A172 (cell line): ENCODE data around the gene SPRY1. TPM values are rescaled to one million over a fixed set of nuclear protein-coding genes. Genes with fewer than 3 reads are reported as not detected.

Experiments used
- DNase-seq: peaks from one replicate; pipeline ENCODE4 v3.0.0-alpha.2; 2015; ENCODE audit warnings: low spot score
- total RNA-seq: library from RNA; depleted of rRNA; stranded (reverse); fragments of >200 nt; shearing (Covaris generic); gene quantifications from 2 replicates; pipeline ENCODE4 v1.2.3, GENCODE V29; 2014

Gene SPRY1
- total RNA-seq, 1 experiment from 2014 or later = not detected

DNA sequence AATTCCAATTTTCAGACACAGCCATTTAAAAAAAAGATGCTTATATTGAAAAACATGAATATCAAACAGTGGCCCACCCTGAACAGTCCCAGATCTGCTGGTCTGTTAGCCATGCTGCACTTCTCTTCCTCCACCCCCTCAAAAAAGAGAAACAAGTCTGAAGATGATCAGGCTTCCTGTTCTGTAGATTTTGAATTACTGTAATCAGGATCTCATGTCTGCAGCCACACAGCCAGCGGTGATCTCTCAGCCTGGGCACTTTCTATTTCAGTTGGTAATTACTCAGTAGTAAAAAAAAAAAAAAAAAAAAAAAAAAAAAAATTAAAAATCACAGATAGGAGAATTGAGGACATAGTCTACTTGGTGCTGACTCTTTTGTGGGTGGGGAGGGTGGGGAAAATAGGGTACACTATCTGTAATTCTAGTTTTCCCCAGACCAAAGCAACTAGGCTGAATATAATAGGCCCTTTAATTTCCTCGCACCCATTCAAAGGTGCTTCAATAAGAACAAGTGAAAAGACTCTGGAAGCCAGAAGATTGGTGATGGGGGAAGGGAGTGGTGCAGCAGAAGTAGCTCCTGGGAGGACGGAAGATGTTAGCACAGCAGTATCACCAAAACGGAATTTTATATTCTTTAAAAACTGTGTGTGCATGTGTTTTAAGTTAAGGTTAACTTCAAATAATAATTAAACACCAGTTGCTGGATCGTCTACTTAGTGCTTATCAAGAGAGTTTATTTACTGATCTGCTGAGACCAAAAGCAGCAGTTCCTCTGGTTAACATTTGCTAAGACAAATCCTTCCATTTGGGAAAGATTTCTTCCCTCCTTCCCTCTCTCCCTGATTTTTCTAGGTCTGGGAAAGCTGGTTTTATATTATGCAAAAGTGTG is 47.0 kb downstream of the SPRY1 start:
- no peak for DNase-seq

DNA sequence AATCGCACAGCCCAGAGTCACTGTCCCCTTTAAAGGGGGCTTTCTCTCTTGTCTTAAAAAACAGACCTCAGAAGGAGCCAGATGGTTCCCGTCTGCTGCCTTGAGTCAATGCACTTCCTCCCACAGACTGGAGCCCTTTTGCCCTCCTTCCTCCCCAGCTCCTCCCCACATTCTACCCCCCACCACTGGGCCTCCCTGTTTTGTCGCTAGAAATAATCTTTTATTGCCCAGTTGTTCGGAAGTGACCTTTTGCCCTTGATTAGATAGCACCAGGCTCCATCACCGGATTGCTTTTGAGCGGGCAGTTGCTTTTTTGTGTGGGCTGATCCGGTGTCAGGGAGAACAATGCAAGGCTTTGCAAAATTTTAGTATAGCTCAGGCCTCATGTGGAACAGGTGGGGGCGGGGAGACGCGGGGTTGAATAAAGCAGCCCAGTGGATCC is 47.7 kb downstream of the SPRY1 start:
- no peak for DNase-seq

DNA sequence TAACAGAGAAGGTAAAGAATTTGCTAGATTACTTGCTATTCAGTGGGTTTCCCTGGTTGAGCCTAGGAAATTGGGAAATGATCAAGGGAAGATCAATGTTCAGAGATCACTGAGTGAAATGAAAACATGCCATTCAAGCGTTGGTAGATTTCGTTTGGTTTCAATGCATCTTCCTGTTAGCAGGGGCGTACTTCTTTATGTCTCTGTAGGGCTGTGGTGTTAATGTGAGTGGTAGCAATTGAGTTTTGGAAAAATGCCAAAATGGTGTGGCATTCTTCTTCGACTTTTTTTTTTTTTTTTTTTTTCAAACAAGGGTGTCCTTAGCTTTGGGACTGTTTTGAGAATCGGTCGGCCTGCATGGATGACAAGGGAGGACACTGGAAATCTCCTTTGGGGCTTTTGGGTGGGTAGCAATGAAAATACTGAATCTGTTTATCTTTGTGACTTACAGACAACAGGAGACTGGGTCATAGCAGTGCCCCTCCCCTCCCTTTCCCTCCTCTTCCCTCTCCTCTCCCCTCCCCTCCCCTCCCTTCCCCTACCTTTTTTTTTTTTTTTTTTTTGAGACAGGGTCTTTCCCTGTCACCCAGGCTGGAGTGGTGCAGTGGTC is 50.4 kb downstream of the SPRY1 start:
- no peak for DNase-seq

DNA sequence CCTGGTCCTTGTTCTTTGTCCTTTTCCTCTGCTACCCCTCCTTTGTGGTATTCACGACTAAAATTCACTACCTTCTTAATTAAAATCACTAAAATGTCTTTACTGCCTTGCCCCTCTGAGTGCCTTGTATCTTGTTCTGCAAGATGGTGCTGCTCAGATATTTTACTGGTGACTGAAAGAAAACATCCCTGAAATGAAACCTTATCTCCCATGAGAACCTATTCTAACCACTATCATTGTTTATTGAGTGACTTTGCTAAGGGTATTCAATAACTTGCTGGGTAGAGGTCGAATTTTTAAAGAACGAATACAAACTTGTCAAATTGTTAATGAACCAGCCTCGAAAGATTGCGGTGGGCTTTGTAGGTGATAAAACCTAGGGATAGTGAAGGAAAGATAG is 52.8 kb downstream of the SPRY1 start:
- DNase-seq = no peak

DNA sequence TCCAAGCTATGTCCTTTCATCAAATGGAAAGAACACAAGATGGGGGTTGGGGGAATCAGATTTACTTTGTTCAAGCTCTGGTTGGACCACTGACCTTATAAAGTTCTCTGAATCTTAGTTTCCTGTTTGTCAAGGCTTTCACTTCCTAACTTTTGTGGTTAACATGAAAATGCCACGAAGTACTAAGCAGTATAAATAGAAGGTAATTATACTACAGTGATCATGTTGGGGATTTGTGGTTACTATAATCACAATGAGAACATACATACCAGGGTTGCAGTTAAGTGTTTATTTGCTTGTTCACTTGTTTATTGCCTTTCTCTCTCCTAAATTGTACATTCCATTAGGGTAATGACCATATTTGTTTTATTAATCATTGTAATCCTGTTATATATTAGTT is 53.2 kb downstream of the SPRY1 start:
- DNase-seq = peak; percentile 32

DNA sequence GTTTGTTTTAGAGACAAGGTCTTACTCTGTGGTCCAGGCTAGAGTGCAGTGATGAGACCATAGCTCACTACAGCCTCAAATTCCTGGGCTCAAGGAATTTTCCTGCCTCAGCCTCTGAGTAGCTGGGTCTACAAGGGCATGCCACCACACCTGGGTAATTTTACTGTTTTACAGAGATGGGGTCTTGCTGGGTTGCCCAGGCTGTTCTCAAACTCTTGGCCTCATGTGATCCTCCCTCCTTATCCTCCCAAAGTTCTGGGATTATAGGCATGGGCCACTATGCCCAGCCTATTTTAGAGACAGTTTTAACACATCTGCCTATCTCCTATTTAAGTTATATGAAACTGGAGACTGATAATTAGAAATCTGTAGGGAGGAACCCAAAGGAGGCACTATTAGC is 53.8 kb downstream of the SPRY1 start:
- no peak for DNase-seq

DNA sequence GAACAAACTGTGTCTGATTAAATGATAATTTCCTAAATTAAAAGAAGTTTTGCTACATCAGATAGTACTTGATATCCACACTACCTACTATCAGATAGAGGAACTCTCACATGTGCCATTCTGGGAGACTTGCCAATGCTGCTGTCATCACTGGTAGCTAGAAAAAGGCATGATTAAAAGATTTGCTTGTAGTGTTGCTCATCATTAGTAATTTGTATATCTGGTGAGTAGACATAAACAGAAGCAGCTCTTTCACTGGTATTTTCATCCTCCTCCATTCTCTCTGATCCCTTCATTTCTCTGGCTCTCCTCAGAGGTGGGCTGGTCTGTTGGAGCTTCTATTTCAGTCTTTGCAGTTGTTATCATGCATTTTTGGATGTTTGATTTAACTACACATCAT is 56.0 kb downstream of the SPRY1 start:
- DNase-seq = peak; percentile 90

DNA sequence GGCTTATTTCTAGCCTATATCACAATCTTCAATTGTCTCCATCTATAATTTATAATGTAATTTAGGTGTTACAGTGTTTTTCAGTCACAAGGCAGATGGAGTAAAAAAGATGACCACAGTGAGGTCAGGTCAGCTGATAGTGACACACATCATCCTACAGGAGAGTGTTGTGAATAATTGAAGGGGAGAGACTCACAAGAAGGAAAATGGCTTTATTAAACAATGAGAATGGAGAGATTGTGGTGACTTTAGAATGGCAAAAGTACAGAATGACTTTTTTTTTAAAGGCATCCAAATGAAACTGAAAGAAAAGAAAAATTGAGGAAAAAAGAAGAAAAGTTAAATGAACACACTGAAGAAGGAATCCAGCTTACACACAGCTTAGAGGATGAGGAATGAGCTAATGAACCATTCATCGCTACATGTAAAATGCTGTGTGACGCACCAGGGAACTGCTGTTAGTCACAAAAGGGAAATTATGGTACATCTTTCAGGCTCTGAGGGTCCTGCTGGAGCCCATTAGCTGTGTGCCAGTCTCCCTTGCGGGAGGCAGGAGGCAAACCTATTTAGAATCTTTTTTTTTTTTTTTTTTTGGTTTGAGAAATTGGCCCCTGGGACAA is 56.6 kb downstream of the SPRY1 start:
- peak; percentile 35 for DNase-seq
